ENCODE data around the gene ZFP91. TPM values are rescaled to one million over a fixed set of nuclear protein-coding genes. Genes with fewer than 3 reads are reported as not detected.
A peak's percentile ranks its signal among the peaks of the same experiment; 100 is the strongest.

ZFP91 gene
- total RNA-seq, 1 donor from 2014 or later, result 52.0 TPM

- H3F3A ChIP-seq (ENCODE audit: low read depth), result no peaks in the 10 kb centered on the region
- H3K36me3 ChIP-seq, result no peaks in the 10 kb centered on the region
- H3K4me3 Mint-ChIP-seq, result no peak overlapping the region
- H3K27me3 Mint-ChIP-seq (ENCODE audit: insufficient read depth, low read depth), result no peaks in the 10 kb centered on the region
- H3K9me3 ChIP-seq (ENCODE audit: low read depth), result no peaks in the 10 kb centered on the region
- no peaks in the 10 kb centered on the region for H3K79me2 ChIP-seq (ENCODE audit: low read depth)
- no peak overlapping the region for H3K9ac ChIP-seq
- H3K4me2 ChIP-seq, result no peak overlapping the region
- H3K4me1 Mint-ChIP-seq, result peaks cover 3% of the 10 kb centered on the region
- no peaks in the 10 kb centered on the region for H3K36me3 Mint-ChIP-seq
- no peaks in the 10 kb centered on the region for H3K9me3 Mint-ChIP-seq
- H2AFZ ChIP-seq (replicated peaks), result no peak overlapping the region
- H3K27ac ChIP-seq, result no peak overlapping the region
- H3K27me3 ChIP-seq, result no peaks in the 10 kb centered on the region
- no peak for DNase-seq (ENCODE audit: low spot score)
- no peaks in the 10 kb centered on the region for H4K20me1 ChIP-seq (ENCODE audit: low read depth)
- TF ChIP-seq CTCF (IDR thresholded peaks at IDR 0.05) (no peak), EZH2 (IDR thresholded peaks at IDR 0.05) (no peak), EZH2phosphoT487 (IDR thresholded peaks at IDR 0.05) (no peak)
- H3K4me3 ChIP-seq, result no peak overlapping the region
- H3K4me1 ChIP-seq, result no peaks in the 10 kb centered on the region
- no peak overlapping the region for H3K27ac Mint-ChIP-seq
Measured at GRCh38 chr11:58639669-58640068, 60.8 kb downstream of the ZFP91 start.

- Mint-ChIP-seq H3K4me1 (peaks cover 3% of the 10 kb centered on the region), H3K27me3 (ENCODE audit: insufficient read depth, low read depth) (no peaks in the 10 kb centered on the region), H3K9me3 (peaks cover 3% of the 10 kb centered on the region), H3K27ac (no peak overlapping the region), H3K4me3 (no peak overlapping the region), H3K36me3 (no peaks in the 10 kb centered on the region)
- Histone ChIP-seq H3K27ac (no peak overlapping the region), H2AFZ (replicated peaks) (no peak overlapping the region), H4K20me1 (ENCODE audit: low read depth) (no peaks in the 10 kb centered on the region), H3K36me3 (no peaks in the 10 kb centered on the region), H3K4me3 (no peak overlapping the region), H3K4me1 (no peaks in the 10 kb centered on the region), H3K27me3 (no peaks in the 10 kb centered on the region), H3K4me2 (no peak overlapping the region), H3K9me3 (ENCODE audit: low read depth) (no peaks in the 10 kb centered on the region), H3K9ac (no peak overlapping the region), H3K79me2 (ENCODE audit: low read depth) (no peaks in the 10 kb centered on the region), H3F3A (ENCODE audit: low read depth) (no peaks in the 10 kb centered on the region)
- DNase-seq (ENCODE audit: low spot score), result no peak
- TF ChIP-seq EZH2 (IDR thresholded peaks at IDR 0.05) (no peak), EZH2phosphoT487 (IDR thresholded peaks at IDR 0.05) (no peak), CTCF (IDR thresholded peaks at IDR 0.05) (no peak)
Measured at GRCh38 chr11:58640386-58641023, 61.6 kb downstream of the ZFP91 start.

- no peaks in the 10 kb centered on the region for H4K20me1 ChIP-seq (ENCODE audit: low read depth)
- peaks cover 3% of the 10 kb centered on the region for H3K4me1 Mint-ChIP-seq
- DNase-seq (ENCODE audit: low spot score), result no peak
- H3K27me3 Mint-ChIP-seq (ENCODE audit: insufficient read depth, low read depth), result no peaks in the 10 kb centered on the region
- H3K4me2 ChIP-seq, result no peak overlapping the region
- no peak overlapping the region for H3K4me3 ChIP-seq
- H3K9ac ChIP-seq, result no peak overlapping the region
- peak overlapping the region; percentile 12 for H3K27ac Mint-ChIP-seq
- no peaks in the 10 kb centered on the region for H3F3A ChIP-seq (ENCODE audit: low read depth)
- no peak overlapping the region for H2AFZ ChIP-seq (replicated peaks)
- no peaks in the 10 kb centered on the region for H3K9me3 ChIP-seq (ENCODE audit: low read depth)
- H3K27me3 ChIP-seq, result no peaks in the 10 kb centered on the region
- H3K4me3 Mint-ChIP-seq, result no peak overlapping the region
- no peaks in the 10 kb centered on the region for H3K36me3 ChIP-seq
- no peaks in the 10 kb centered on the region for H3K36me3 Mint-ChIP-seq
- no peak overlapping the region for H3K27ac ChIP-seq
- peaks cover 8% of the 10 kb centered on the region for H3K9me3 Mint-ChIP-seq
- no peaks in the 10 kb centered on the region for H3K4me1 ChIP-seq
- TF ChIP-seq CTCF (IDR thresholded peaks at IDR 0.05) (no peak), EZH2phosphoT487 (IDR thresholded peaks at IDR 0.05) (no peak), EZH2 (IDR thresholded peaks at IDR 0.05) (no peak)
- no peaks in the 10 kb centered on the region for H3K79me2 ChIP-seq (ENCODE audit: low read depth)
Measured at GRCh38 chr11:58641341-58641740, 62.5 kb downstream of the ZFP91 start.
